GM12892 (cell line): ENCODE results near the gene CTSL.
"Not testable (repeated sequence)": the region's sequence is repeated elsewhere in the genome, so short reads cannot be mapped to it uniquely, and the experiment has no call there.

Source experiments
- DNase-seq: peaks from one replicate; pipeline ENCODE4 v3.0.0; 2011; ENCODE audit not compliant: insufficient read length
- FAIRE-seq: peaks from 2 replicates; lab custom pipeline; 2011; peaks lifted over from hg19 to GRCh38; lab: Jason Lieb, UNC
- POLR2A ChIP-seq: IDR thresholded peaks from 2 replicates; pipeline ENCODE4 v1.6.1; 2011; ENCODE audit warnings: low read depth, low read length, control low read depth
- POLR2AphosphoS5 ChIP-seq: IDR thresholded peaks from 2 replicates; pipeline ENCODE4 v1.6.1; 2011; ENCODE audit warnings: low read depth, low read length, control low read depth
- TAF1 ChIP-seq: IDR thresholded peaks from 2 replicates; pipeline ENCODE4 v1.6.1; 2011; ENCODE audit warnings: low read depth, mild to moderate bottlenecking, control low read depth, low read length, borderline replicate concordance

CTSL gene

GRCh38 chr9:87731321-87731720 lies 5.4 kb downstream of the CTSL start:
- FAIRE-seq, result no peak
- TF ChIP-seq TAF1 (no peak), POLR2A (no peak), POLR2AphosphoS5 (no peak)
- DNase-seq, result no peak

DNA sequence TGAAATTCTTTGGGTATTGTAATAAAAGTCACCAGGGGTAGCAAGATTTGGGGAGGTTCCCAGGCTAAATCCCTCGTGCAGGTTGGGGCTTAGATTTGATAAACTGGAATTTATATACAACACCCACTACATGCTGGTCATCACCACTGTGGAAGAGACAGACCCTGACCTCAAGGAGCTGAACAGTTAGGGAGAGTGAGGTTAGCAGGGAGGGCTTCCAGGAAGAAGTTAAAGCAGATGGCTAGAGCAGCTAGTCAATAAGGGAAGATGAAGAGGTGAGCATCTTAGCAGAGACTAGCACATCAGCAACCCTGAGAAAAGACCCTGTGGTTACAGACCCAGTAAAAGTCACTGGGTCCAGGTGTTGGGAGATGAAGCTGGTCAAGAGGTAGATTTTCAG lies 6.4 kb downstream of the CTSL start:
- DNase-seq (no peak), FAIRE-seq (no peak)
- TF ChIP-seq TAF1, result no peak
- TF ChIP-seq POLR2A, result no peak
- TF ChIP-seq POLR2AphosphoS5, result no peak

- TF ChIP-seq POLR2A, result no peak
- no peak for TF ChIP-seq POLR2AphosphoS5
- no peak for TF ChIP-seq TAF1
- FAIRE-seq, result no peak
- DNase-seq, result no peak
These were observed 6.8 kb downstream of the CTSL start for GRCh38 chr9:87732756-87733155.

DNA sequence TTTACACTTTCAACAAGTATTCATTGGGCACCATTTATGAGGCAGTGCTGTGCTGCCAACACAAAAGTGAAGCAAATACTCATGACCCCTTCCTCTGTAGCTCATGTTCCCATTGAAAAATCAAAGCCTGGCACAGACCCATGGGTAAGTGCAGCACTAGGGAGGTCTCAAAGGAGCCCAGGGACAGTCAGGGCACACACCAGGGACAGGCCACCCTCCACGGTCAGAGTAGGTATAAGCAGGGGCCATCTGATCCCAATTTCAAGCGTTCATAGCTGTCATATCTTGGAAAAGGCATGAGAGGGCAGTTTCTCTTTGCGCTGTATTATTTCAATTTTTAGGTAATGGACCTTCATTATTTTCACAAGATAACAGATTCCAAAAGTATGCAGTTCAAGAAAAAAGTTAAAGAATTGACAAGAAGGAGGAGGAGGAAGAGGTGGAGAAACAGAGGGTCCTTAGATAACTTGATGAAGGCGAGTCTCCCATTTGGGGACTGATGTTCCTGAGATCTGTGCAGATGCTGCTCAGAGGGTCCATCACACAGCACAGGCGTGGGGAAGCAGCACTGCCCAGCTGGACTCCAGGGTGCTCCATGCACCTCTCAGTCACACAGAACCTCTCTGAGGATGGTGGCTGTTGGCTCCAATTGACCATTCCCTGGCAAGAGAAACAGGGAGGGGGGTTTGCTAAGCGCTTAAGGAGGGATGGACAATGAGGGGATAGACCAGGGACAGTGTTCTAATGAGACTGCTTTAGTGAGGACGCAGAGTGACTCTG lies 7.5 kb downstream of the CTSL start:
- TF ChIP-seq TAF1 (no peak), POLR2A (no peak), POLR2AphosphoS5 (no peak)
- FAIRE-seq, result no peak
- no peak for DNase-seq

- FAIRE-seq, result no peak
- TF ChIP-seq POLR2AphosphoS5 (no peak), TAF1 (no peak), POLR2A (no peak)
- no peak for DNase-seq
These were observed 8.2 kb downstream of the CTSL start for GRCh38 chr9:87734106-87734505.

DNA sequence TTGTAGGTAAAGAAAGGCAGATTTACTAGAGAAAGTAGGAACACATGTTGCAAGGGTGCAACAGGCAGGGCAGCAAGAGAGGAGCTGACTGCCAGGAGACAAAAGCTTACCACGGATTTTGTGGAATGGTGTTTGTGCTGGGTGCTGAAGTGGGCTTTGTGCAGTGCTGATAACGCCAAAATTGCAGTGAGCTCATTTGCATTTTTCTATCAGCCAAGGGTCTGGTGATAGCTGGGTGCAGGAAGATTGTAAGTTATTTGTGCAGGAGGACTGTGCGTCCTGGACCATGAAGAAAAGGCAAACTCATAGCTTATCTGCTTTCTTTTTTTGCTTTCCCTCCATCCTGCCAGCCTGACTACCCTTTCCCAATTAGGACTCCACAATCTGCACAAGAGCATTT lies 13.6 kb downstream of the CTSL start:
- TF ChIP-seq POLR2A, result no peak
- no peak for TF ChIP-seq TAF1
- DNase-seq (no peak), FAIRE-seq (no peak)

DNA sequence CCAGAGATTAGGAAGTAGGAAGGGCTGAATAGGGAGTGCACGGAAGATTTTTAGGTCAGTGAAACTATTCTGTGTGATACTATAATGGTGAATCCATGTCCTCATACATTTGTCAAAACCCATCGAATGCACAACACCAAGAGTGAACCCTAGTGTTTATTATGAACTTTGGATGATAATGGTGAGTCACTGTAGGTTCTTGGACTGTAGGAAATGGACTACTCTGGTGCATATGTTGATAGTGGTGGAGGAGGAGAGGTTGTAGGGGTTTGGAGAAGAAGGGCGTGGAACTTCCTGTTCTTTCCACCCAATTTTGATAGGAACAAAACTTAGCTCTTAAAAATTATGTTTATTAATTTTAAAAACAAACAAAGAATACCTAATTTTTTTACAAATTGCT lies 14.3 kb downstream of the CTSL start:
- DNase-seq (no peak), FAIRE-seq (no peak)
- TF ChIP-seq POLR2A (no peak), POLR2AphosphoS5 (no peak), TAF1 (no peak)

- no peak for FAIRE-seq
- DNase-seq, result no peak
These were observed 15.4 kb downstream of the CTSL start for GRCh38 chr9:87741326-87741725.

DNA sequence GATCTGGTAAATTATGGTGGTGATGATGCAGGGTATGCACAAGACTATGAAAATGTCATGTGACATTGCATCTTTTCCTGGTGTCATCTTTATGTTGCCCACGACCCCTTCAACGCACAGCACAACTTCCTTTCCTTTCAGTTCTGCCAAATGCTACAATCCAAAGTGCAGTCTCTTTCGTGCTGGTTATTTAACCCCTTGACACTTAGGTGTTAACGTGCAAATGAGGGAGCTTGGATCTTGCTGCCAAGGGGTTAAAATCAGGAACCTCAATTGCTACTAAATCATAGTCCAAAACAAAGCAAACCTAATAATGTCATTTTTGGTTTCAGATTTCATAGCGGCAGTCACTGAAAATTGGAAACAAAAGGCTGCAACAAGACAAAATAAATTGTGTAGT lies 16.0 kb downstream of the CTSL start:
- no peak for DNase-seq
- FAIRE-seq, result no peak

More at GRCh38 chr9:87741326-87741725, 15.4 kb downstream of the CTSL start:
- TF ChIP-seq TAF1 (no peak), POLR2A (no peak), POLR2AphosphoS5 (no peak)

GRCh38 chr9:87742813-87743428 lies 17.0 kb downstream of the CTSL start:
- DNase-seq (no peak), FAIRE-seq (no peak)
- TF ChIP-seq TAF1 (no peak), POLR2A (no peak)

More for the DNA sequence above, 16.0 kb downstream of the CTSL start:
- TF ChIP-seq POLR2AphosphoS5 (no peak), TAF1 (no peak), POLR2A (no peak)

DNA sequence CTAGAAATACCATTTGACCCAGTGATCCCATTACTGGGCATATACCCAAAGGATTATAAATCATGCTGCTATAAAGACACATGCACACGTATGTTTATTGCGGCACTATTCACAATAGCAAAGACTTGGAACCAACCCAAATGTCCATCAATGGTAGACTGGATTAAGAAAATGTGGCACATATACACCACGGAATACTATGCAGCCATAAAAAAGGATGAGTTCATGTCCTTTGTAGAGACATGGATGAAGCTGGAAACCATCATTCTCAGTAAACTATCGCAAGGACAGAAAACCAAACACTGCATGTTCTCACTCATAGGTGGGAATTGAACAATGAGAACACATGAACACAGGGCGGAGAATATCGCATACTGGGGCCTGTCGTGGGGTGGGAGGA lies 18.3 kb downstream of the CTSL start:
- not testable (repeated sequence) for DNase-seq, FAIRE-seq

GRCh38 chr9:87746186-87746585 lies 20.3 kb downstream of the CTSL start:
- no peak for DNase-seq
- TF ChIP-seq TAF1 (no peak), POLR2A (no peak), POLR2AphosphoS5 (no peak)
- no peak for FAIRE-seq
